PFSK-1 (cell line): ENCODE data around the gene CD1C.

ENCODE experiments used
- FOXP2 ChIP-seq: optimal IDR thresholded peaks from 2 replicates; pipeline ENCODE3; 2011; ENCODE audit warnings: borderline replicate concordance, control low read depth, inconsistent platforms; ENCODE audit not compliant: insufficient read depth; ENCODE audit errors: extremely low read length, extremely low read depth
- POLR2AphosphoS5 ChIP-seq: IDR thresholded peaks from 2 replicates; pipeline ENCODE4 v1.6.1; 2012; ENCODE audit warnings: low read depth, mild to moderate bottlenecking, control low read depth, low read length, moderate library complexity
- REST ChIP-seq, 2 experiments: IDR thresholded peaks; 2 replicates each; pipeline versions ENCODE4 v1.6.1 to v1.8.0; 2011 to 2012; ENCODE audit warnings: low read depth in 2 of 2, low read length in 2 of 2, control low read depth in 1 of 2, inconsistent platforms in 1 of 2, mild to moderate bottlenecking in 1 of 2, moderate library complexity in 1 of 2; ENCODE audit not compliant: insufficient read depth in 1 of 2
- SIN3A ChIP-seq: IDR thresholded peaks from 2 replicates; pipeline ENCODE4 v1.6.1; 2012; ENCODE audit warnings: mild to moderate bottlenecking, low read length, moderate library complexity, borderline replicate concordance; ENCODE audit not compliant: insufficient read depth
- TAF1 ChIP-seq: IDR thresholded peaks from 2 replicates; pipeline ENCODE4 v1.6.1; 2012; ENCODE audit warnings: low read length, control low read depth, borderline replicate concordance; ENCODE audit not compliant: insufficient read depth

Gene CD1C

GRCh38 chr1:158331106-158331425 lies 41.3 kb downstream of the CD1C start:
- TF ChIP-seq FOXP2, result no peak
- TF ChIP-seq REST (IDR thresholded peaks at IDR 0.05; ENCODE audit: insufficient read depth in 1 of 2, low read depth in 2 of 2, low read length in 2 of 2), result no peak
- TF ChIP-seq POLR2AphosphoS5, result no peak
- no peak for TF ChIP-seq TAF1

- TF ChIP-seq FOXP2, result no peak
- no peak for TF ChIP-seq REST (IDR thresholded peaks at IDR 0.05; ENCODE audit: insufficient read depth in 1 of 2, low read depth in 2 of 2, low read length in 2 of 2)
- no peak for TF ChIP-seq POLR2AphosphoS5
- no peak for TF ChIP-seq TAF1
- no peak for TF ChIP-seq SIN3A
These were observed 41.9 kb downstream of the CD1C start, which contains the start of gene CD1B for GRCh38 chr1:158331481-158332150. CD1B (minus strand) TSS chr1:158331531; CDS start chr1:158331423, 108 bp downstream.

GRCh38 chr1:158333405-158334155 lies 43.9 kb downstream of the CD1C start:
- TF ChIP-seq REST (IDR thresholded peaks at IDR 0.05; ENCODE audit: insufficient read depth in 1 of 2, low read depth in 2 of 2, low read length in 2 of 2) (no peak), FOXP2 (no peak), SIN3A (no peak), TAF1 (no peak), POLR2AphosphoS5 (no peak)

- TF ChIP-seq REST (IDR thresholded peaks at IDR 0.05; ENCODE audit: insufficient read depth in 1 of 2, low read depth in 2 of 2, low read length in 2 of 2) (no peak), POLR2AphosphoS5 (no peak), TAF1 (no peak), FOXP2 (no peak), SIN3A (no peak)
These were observed 44.9 kb downstream of the CD1C start for GRCh38 chr1:158334526-158335212.
